ENCODE results near the gene SHLD1. TPM values are rescaled to one million over a fixed set of nuclear protein-coding genes. Genes with fewer than 3 reads are reported as not detected.
A peak's percentile ranks its signal among the peaks of the same experiment; 100 is the strongest.

SHLD1 gene
- total RNA-seq, 4 donors from 2014 or later = 4.0 to 11.7 (median 4.7) TPM

GRCh38 chr20:5811746-5812145, 61.5 kb downstream of the SHLD1 start:
- intact Hi-C loops (cut with DNase I) = no loop called here
- TF ChIP-seq POLR2A (IDR thresholded peaks at IDR 0.05) (no peak), CTCF (IDR thresholded peaks at IDR 0.05) (no peak)
- no peaks in the 10 kb centered on the region for H3K27me3 ChIP-seq
- no peak overlapping the region for H3K4me3 ChIP-seq (replicated peaks in 1 of 3)
- no peaks in the 10 kb centered on the region for H3K9me3 ChIP-seq
- DNase-seq = no peak
- H3K36me3 ChIP-seq = no peaks in the 10 kb centered on the region
- no peaks in the 10 kb centered on the region for H3K4me1 ChIP-seq
- 89 to 95% methylated on average over 4 of the region's 4 CpGs for WGBS, 2 donors
- no peak overlapping the region for H3K27ac ChIP-seq

DNA sequence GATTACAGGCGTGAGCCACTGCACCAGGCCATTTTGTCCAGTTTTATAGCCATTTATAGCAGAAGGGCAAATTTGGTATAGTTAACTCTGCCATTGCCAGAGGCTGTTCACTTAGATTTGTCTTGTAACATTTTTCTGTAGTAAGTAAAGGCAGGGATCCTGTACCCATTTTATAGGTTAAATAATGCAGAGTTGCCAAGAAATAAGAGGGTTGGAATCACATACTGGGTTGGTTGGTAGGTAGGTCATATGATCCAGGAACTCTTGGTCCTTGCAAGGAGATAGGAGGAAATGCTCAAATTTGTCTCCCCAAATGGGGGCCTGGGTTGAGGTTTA, 68.1 kb downstream of the SHLD1 start:
- 93 to 100% methylated on average over 1 of the region's 1 CpG for WGBS, 2 donors
- TF ChIP-seq POLR2A (IDR thresholded peaks at IDR 0.05) (no peak), CTCF (IDR thresholded peaks at IDR 0.05) (no peak)

GRCh38 chr20:5820738-5821137, 70.5 kb downstream of the SHLD1 start:
- Histone ChIP-seq H3K36me3 (no peaks in the 10 kb centered on the region), H3K27ac (no peak overlapping the region), H3K9me3 (no peaks in the 10 kb centered on the region), H3K27me3 (no peaks in the 10 kb centered on the region), H3K4me1 (peaks cover 0 to 21% of the 10 kb centered on the region in 2 donors), H3K4me3 (replicated peaks in 1 of 3) (no peak overlapping the region)
- WGBS, 2 donors = 77 to 89% methylated on average over 1 of the region's 1 CpG
- intact Hi-C loops (cut with DNase I) = no loop called here
- TF ChIP-seq CTCF (IDR thresholded peaks at IDR 0.05) (no peak), POLR2A (IDR thresholded peaks at IDR 0.05) (no peak)
- no peak for DNase-seq

More for the DNA sequence above, 68.1 kb downstream of the SHLD1 start:
- intact Hi-C loops (cut with DNase I) = no loop called here
- H3K27ac ChIP-seq = no peak overlapping the region
- no peaks in the 10 kb centered on the region for H3K9me3 ChIP-seq
- H3K4me1 ChIP-seq = peaks cover 0 to 18% of the 10 kb centered on the region in 2 donors
- no peak for DNase-seq
- no peak overlapping the region for H3K4me3 ChIP-seq (replicated peaks in 1 of 3)
- H3K27me3 ChIP-seq = no peaks in the 10 kb centered on the region
- H3K36me3 ChIP-seq = no peaks in the 10 kb centered on the region

- H3K9me3 ChIP-seq = no peaks in the 10 kb centered on the region
- intact Hi-C loops (cut with DNase I) = no loop called here
- H3K4me3 ChIP-seq (replicated peaks in 1 of 3) = no peak overlapping the region
- H3K36me3 ChIP-seq = no peaks in the 10 kb centered on the region
- H3K4me1 ChIP-seq = peaks cover 0 to 21% of the 10 kb centered on the region in 2 donors
- DNase-seq = peak; percentile 66 to 73
- TF ChIP-seq POLR2A (IDR thresholded peaks at IDR 0.05) (no peak), CTCF (IDR thresholded peaks at IDR 0.05) (no peak)
- H3K27ac ChIP-seq = peak overlapping the region in 1 of 3 donors; percentile 15
- H3K27me3 ChIP-seq = no peaks in the 10 kb centered on the region
- WGBS, 2 donors = 33 to 46% methylated on average over 4 of the region's 4 CpGs
Observed at GRCh38 chr20:5821627-5822215, 71.5 kb downstream of the SHLD1 start.

GRCh38 chr20:5822569-5822968, 72.4 kb downstream of the SHLD1 start:
- intact Hi-C loops (cut with DNase I) = no loop called here
- WGBS, 2 donors = 68 to 71% methylated on average over 3 of the region's 3 CpGs

More at GRCh38 chr20:5822569-5822968, 72.4 kb downstream of the SHLD1 start:
- Histone ChIP-seq H3K4me3 (replicated peaks in 1 of 3) (no peak overlapping the region), H3K27ac (no peak overlapping the region), H3K4me1 (peaks cover 0 to 21% of the 10 kb centered on the region in 2 donors), H3K27me3 (no peaks in the 10 kb centered on the region), H3K36me3 (no peaks in the 10 kb centered on the region), H3K9me3 (no peaks in the 10 kb centered on the region)
- TF ChIP-seq POLR2A (IDR thresholded peaks at IDR 0.05) (no peak), CTCF (IDR thresholded peaks at IDR 0.05) (no peak)
- DNase-seq = no peak
